NCI-H69 (cell line): ENCODE data around the gene KLHL1.
"Not testable (repeated sequence)": the region's sequence is repeated elsewhere in the genome, so short reads cannot be mapped to it uniquely, and the experiment has no call there.

Source experiments
- DNase-seq: peaks from one replicate; lab custom pipeline; 2025; lab: John Stamatoyannopoulos, UW

The KLHL1 gene

GRCh38 chr13:70108356-70109105, at the start of gene KLHL1:
Gene KLHL1, minus strand, starts transcription at chr13:70108452. Its CDS starts 753 bp downstream, at chr13:70107699.
- DNase-seq, result peak; percentile 82

- DNase-seq, result not testable (repeated sequence)
These were observed 34.4 kb upstream of the KLHL1 start for GRCh38 chr13:70142658-70143057.

- DNase-seq, result peak; percentile 75
These were observed 19.8 kb upstream of the KLHL1 start for GRCh38 chr13:70128098-70128497.

GRCh38 chr13:70125693-70126092, 17.4 kb upstream of the KLHL1 start:
- no peak for DNase-seq

- DNase-seq, result no peak
These were observed 9.2 kb upstream of the KLHL1 start for GRCh38 chr13:70117338-70117905.

- DNase-seq, result peak; percentile 66
These were observed 562 bp downstream of the KLHL1 start, which contains the start of gene ATXN8OS for GRCh38 chr13:70107498-70108281. Gene ATXN8OS, plus strand, starts transcription at chr13:70107826.

- peak; percentile 59 for DNase-seq
These were observed 1.1 kb downstream of the KLHL1 start for GRCh38 chr13:70107125-70107497.

- DNase-seq, result no peak
These were observed 3.8 kb downstream of the KLHL1 start for GRCh38 chr13:70104481-70104880.

- peak; percentile 52 for DNase-seq
These were observed 9.6 kb downstream of the KLHL1 start for GRCh38 chr13:70098669-70099068.

- no peak for DNase-seq
These were observed 18.1 kb downstream of the KLHL1 start for GRCh38 chr13:70090036-70090723.

- no peak for DNase-seq
These were observed 19.3 kb downstream of the KLHL1 start for GRCh38 chr13:70088926-70089325.

- no peak for DNase-seq
These were observed 21.0 kb downstream of the KLHL1 start for GRCh38 chr13:70087247-70087646.

GRCh38 chr13:70080012-70080411, 28.2 kb downstream of the KLHL1 start:
- DNase-seq, result peak; percentile 12

- DNase-seq, result no peak
These were observed 53.7 kb downstream of the KLHL1 start for GRCh38 chr13:70054572-70054971.

- peak; percentile 72 for DNase-seq
These were observed 56.7 kb downstream of the KLHL1 start for GRCh38 chr13:70051531-70051930.

- DNase-seq, result no peak
These were observed 64.6 kb downstream of the KLHL1 start for GRCh38 chr13:70043685-70044084.

- no peak for DNase-seq
These were observed 66.1 kb downstream of the KLHL1 start for GRCh38 chr13:70042193-70042592.

GRCh38 chr13:70034286-70034685, 74.0 kb downstream of the KLHL1 start:
- peak; percentile 6 for DNase-seq

GRCh38 chr13:70027551-70027950, 80.7 kb downstream of the KLHL1 start:
- no peak for DNase-seq

GRCh38 chr13:70023516-70023915, 84.7 kb downstream of the KLHL1 start:
- DNase-seq, result no peak

- DNase-seq, result no peak
These were observed 85.6 kb downstream of the KLHL1 start for GRCh38 chr13:70022646-70023045.

- DNase-seq, result no peak
These were observed 92.1 kb downstream of the KLHL1 start for GRCh38 chr13:70016116-70016515.
